ENCODE measurements around the gene ATMIN. TPM values are rescaled to one million over a fixed set of nuclear protein-coding genes. Genes with fewer than 3 reads are reported as not detected.

Gene ATMIN
- total and polyA plus RNA-seq, 2 of the 13 experiments (the other 11 are each of a cell fraction or from before 2014, with no cell fraction given) = 34.6 to 60.4 TPM

GRCh38 chr16:81096715-81097208 lies 61.1 kb downstream of the ATMIN start:
- 32% methylated on average over 8 of the region's 8 CpGs for WGBS (ENCODE audit: low lambda C conversion rate)
- ATAC-seq = no peak
- Histone ChIP-seq H3K36me3 (replicated peaks in 1 of 2; ENCODE audit: control insufficient read depth in 1 of 2, insufficient read depth in 2 of 2, low read length in 2 of 2) (no peaks in the 10 kb centered on the region; a peak in 1 of 5 replicates), H3K27ac (ENCODE audit: extremely low read length, insufficient read depth, low read length) (peak overlapping the region; percentile 29), H3K9ac (ENCODE audit: insufficient read depth, low read depth, low read length) (no peak overlapping the region), H4K20me1 (ENCODE audit: insufficient read depth, low read length) (no peaks in the 10 kb centered on the region; the same call in 1 of the 2 replicates), H2AFZ (ENCODE audit: low read length) (peak overlapping the region; percentile 68), H3K4me1 (ENCODE audit: insufficient read depth, low read length) (peaks cover 51% of the 10 kb centered on the region), H3K4me3 (replicated peaks in 1 of 3; ENCODE audit: insufficient read depth in 1 of 3, low read depth in 2 of 3, low read length in 3 of 3) (peak overlapping the region; percentile 14 to 36 (median 20); a peak in 4 of 6 replicates), H3K27me3 (ENCODE audit: control insufficient read depth in 1 of 2, insufficient read depth in 2 of 2, low read length in 2 of 2) (no peaks in the 10 kb centered on the region; a peak in 1 of 5 replicates), H3K4me2 (ENCODE audit: low read depth, low read length) (peak overlapping the region; percentile 63), H3K9me3 (ENCODE audit: low read length) (no peaks in the 10 kb centered on the region), H3K79me2 (ENCODE audit: insufficient read depth, low read length) (peaks cover 37% of the 10 kb centered on the region)
- no peak for FAIRE-seq
- ChIA-PET POLR2A (interaction anchor here (1.2 kb wide), 1 partner anchor 10 kb away, joined by 3 read pairs; no protein-coding TSS in a partner anchor), CTCF (ENCODE audit: low intra/inter-chr PET ratio, low total read pairs) (no interaction called here)
- DNase-seq (ENCODE audit: low spot score) = no peak
- intact Hi-C loops (cut with micrococcal nuclease; ENCODE audit: unreplicated experiment) (loop anchor here (1.0 to 5.0 kb wide), 4 partner anchors 20 to 219 kb away; partner anchors contain the start of genes ATMIN, CENPN and CMC2), in situ Hi-C loops (cut with HindIII; ENCODE audit: extremely low pct_ligation_motif_present, low pct_unique_long_range_greater_than_20kb) (no loop called here)
- BruUV-seq (replicated peaks) = TSS peak; percentile 72
- TF ChIP-seq ZNF160 (CRISPR knock-in tag; IDR thresholded peaks at IDR 0.05) (no peak), ARNTL (CRISPR knock-in tag; IDR thresholded peaks at IDR 0.05) (0 out of 2 replicates have a peak, but pooled peaks have one; percentile 6), ATF5 (CRISPR knock-in tag; IDR thresholded peaks at IDR 0.05; ENCODE audit: low read depth) (0 out of 2 replicates have a peak, but pooled peaks have one; percentile 22), ZNF782 (CRISPR knock-in tag; IDR thresholded peaks at IDR 0.05; ENCODE audit: borderline replicate concordance) (0 out of 2 replicates have a peak, but pooled peaks have one; percentile 43), MED13 (CRISPR knock-in tag; IDR thresholded peaks at IDR 0.05) (0 out of 2 replicates have a peak, but pooled peaks have one; percentile 48), MXD1 (CRISPR knock-in tag; IDR thresholded peaks at IDR 0.05) (peak; percentile 5; the same call in 1 of the 2 replicates), TAF15 (IDR thresholded peaks at IDR 0.05; ENCODE audit: low read depth, low read length, poor library complexity, severe bottlenecking) (no peak), TCF7L2 (IDR thresholded peaks at IDR 0.05; ENCODE audit: low read depth, low read length) (no peak), DMTF1 (CRISPR knock-in tag; IDR thresholded peaks at IDR 0.05) (no peak), PPARG (CRISPR knock-in tag; conservative IDR thresholded peaks at IDR 0.05) (no peak), MTA3 (CRISPR knock-in tag; IDR thresholded peaks at IDR 0.05) (no peak), TOE1 (CRISPR knock-in tag; IDR thresholded peaks at IDR 0.05) (no peak), ZNF180 (CRISPR knock-in tag; IDR thresholded peaks at IDR 0.05; ENCODE audit: borderline replicate concordance, low read depth) (no peak), ZKSCAN8 (CRISPR knock-in tag; IDR thresholded peaks at IDR 0.05; ENCODE audit: borderline replicate concordance) (0 out of 2 replicates have a peak, but pooled peaks have one; percentile 12), ZNF766 (CRISPR knock-in tag; IDR thresholded peaks at IDR 0.05; ENCODE audit: borderline replicate concordance) (peak; percentile 42; the same call in 1 of the 2 replicates), ESRRA (CRISPR knock-in tag; IDR thresholded peaks at IDR 0.05; ENCODE audit: low read depth) (no peak), MZF1 (CRISPR knock-in tag; IDR thresholded peaks at IDR 0.05; ENCODE audit: borderline replicate concordance) (no peak), HDAC2 (CRISPR knock-in tag; IDR thresholded peaks at IDR 0.05) (no peak), MXD4 (CRISPR knock-in tag; IDR thresholded peaks at IDR 0.05) (no peak), CBX5 (CRISPR knock-in tag; IDR thresholded peaks at IDR 0.05; ENCODE audit: borderline replicate concordance) (peak; percentile 34; the same call in 1 of the 2 replicates), ZNF605 (CRISPR knock-in tag; IDR thresholded peaks at IDR 0.05) (peak; percentile 77), ZNF30 (CRISPR knock-in tag; IDR thresholded peaks at IDR 0.05) (no peak), NFIC (IDR thresholded peaks at IDR 0.05; ENCODE audit: low read length) (no peak), ZNF264 (CRISPR knock-in tag; IDR thresholded peaks at IDR 0.05) (no peak)
